ENCODE results near the gene AP1G2.
A peak's percentile ranks its signal among the peaks of the same experiment; 100 is the strongest.
"Not testable (repeated sequence)": the region's sequence is repeated elsewhere in the genome, so short reads cannot be mapped to it uniquely, and the experiment has no call there.

AP1G2 gene

DNA sequence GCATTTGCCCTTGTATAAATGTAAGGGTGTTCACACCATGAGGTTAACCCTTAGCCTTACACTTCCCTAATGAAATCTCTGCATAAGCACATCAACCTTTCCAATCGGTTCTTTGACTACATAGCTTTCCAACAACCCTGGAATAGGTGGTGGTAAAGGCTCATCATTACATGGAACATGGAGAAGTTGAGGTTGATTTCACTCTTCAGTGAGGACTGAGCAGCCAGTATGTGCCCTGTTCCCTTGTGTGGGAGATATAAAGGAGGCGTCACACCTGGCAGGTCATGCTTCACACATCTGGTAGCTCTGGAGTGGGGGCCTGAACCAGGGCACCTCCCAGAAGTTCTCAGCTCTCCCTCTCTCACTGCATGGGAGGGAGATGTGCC lies 32.7 kb upstream of the AP1G2 start:
- no peak for DNase-seq (ENCODE audit: low read depth)

DNA sequence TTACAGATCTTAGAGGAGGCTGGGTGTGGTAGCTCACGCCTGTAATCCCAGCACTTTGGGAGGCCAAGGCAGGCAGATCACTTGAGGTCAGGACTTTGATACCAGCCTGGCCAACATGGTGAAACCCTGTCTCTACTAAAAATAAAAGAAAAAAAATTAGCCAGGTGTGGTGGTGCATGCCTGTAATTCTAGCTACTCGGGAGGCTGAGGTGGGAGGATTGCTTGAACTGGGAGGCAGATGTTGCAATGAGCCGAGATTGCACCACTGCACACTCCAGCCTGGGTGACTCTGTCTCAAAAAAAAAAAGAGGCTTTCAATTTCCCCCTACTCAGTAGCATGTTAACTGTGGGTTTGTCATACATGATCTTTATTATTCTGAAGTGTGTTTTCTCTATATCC lies 26.6 kb upstream of the AP1G2 start:
- DNase-seq (ENCODE audit: low read depth), result not testable (repeated sequence)

DNA sequence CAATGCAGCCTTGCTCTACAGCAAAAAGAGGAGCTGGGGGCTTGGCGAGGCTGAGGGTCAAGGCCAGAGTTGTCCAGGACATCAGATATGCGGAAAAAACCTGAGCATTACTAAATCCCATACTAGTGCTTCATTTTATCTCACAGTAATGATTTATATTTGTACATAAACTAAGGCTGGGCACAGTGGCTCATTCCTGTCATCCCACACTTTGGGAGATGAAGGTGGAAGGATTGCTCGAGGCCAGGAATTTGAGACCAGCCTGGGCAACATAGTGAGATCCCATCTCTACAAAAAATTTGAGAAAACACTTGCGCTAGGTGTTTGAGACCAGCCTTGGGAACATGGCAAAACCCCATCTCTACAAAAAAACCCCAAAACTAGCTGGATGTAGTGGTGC lies 22.6 kb upstream of the AP1G2 start:
- no peak for DNase-seq (ENCODE audit: low read depth)

DNA sequence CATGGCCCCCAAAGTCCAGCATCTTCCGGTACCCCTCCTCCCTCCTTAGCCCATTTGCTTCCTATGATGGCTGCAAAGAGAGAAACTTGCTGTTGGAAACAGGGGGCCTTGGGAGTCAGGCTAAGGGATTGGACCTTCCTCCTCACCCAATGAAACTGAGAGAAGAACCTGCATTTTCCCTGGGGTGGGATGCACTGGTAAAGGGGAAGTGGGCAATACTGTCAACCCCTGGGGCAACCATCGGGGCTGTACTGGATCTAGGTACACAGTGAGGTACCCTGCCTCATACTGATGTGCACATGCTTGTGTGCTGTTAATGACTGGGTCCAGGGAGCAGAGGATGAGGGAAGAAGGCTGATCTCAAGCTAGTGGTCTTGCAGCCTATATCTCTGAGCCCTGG lies 22.0 kb upstream of the AP1G2 start:
- no peak for DNase-seq (ENCODE audit: low read depth)

GRCh38 chr14:23588884-23589598 lies 21.4 kb upstream of the AP1G2 start:
- DNase-seq (ENCODE audit: low read depth), result peak; percentile 34

DNA sequence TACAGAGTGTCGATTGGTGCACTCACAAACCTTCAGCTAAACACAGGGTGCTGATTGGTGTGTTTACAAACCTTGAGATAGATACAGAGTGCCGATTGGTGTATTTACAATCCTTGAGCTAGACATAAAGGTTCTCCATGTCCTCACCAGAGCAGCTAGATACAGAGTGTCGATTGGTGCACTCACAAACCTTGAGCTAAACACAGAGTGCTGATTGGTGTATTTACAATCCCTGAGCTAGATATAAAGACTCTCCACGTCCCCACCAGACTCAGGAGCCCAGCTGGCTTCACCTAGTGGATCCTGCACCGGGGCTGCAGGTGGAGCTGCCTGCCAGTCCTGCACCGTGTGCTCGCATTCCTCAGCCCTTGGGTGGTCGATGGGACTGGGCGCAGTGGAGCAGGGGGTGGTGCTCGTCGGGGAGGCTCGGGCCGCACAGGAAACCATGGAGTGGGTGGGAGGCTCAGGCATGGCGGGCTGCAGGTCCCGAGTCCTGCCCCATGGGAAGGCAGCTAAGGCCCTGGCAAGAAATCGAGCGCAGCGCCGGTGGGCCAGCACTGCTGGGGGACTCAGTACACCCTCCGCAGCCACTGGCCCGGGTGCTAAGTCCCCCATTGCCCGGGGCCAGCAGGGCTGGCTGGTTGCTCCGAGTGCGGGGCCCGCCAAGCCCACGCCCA lies 17.1 kb upstream of the AP1G2 start:
- DNase-seq (ENCODE audit: low read depth), result not testable (repeated sequence)

DNA sequence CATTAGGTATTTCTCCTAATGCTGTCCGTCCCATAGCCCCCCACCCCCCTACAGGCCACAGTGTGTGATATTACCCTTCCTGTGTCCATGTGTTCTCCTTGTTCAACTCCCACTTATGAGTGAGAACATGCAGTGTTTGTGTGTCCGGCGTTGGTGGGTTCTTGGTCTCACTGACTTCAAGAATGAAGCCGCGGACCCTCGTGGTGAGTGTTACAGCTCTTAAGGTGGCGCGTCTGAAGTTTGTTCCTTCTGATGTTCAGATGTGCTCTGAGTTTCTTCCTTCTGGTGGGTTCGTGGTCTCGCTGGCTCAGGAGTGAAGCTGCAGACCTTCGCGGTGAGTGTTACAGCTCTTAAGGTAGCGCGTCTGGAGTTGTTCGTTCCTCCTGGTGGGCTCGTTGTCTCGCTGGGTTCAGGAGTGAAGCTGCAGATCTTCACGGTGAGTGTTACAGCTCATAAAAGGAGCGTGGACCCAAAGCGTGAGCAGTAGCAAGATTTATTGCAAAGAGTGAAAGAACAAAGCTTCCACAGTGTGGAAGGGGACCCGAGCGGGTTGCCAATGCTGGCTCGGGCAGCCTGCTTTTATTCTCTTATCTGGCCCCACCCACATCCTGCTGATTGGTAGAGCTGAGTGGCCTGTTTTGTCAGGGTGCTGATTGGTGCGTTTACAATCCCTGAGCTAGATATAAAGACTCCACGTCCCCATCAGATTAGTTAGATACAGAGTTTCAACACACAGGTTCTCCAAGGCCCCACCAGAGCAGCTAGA lies 16.4 kb upstream of the AP1G2 start:
- not testable (repeated sequence) for DNase-seq (ENCODE audit: low read depth)

DNA sequence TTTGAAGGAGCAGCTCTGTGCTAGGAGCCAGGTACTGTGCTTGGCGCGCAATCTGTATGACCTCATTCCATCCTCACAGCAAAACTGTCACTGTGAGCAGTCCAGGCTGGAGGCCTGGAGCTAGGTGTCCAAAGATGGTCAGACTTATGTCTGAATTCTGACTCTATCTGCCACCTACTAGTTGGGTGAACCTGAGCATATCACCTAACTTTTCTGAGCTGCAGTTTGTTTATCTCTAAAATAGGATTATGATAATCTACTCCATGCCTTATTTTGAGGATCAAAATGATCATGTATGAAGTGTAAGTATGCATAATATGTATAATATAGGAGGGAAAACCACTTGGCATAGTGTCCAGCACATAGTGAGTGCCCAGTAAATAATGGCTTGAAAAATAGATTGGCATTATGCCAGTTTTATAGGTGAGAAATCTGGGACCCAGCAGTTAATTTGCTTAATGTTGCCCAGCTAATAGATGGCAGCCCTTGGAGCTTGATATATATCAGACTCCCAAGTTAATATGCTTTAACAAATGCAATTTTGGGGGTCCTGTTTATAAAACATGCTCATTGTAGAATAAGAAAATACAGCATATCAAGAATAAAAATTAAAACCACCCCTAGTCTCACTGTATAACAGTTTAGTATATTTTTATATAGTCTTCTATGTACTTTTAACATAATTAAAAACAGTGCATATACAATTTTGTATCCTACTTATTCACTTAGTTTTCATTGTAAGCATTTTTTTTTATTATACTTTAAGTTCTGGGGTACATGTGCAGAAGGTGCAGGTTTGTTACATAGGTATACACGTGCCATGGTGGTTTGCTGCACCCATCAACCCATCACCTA lies 15.5 kb upstream of the AP1G2 start:
- no peak for DNase-seq (ENCODE audit: low read depth)

GRCh38 chr14:23580948-23581281 lies 13.3 kb upstream of the AP1G2 start:
- no peak for DNase-seq (ENCODE audit: low read depth)

DNA sequence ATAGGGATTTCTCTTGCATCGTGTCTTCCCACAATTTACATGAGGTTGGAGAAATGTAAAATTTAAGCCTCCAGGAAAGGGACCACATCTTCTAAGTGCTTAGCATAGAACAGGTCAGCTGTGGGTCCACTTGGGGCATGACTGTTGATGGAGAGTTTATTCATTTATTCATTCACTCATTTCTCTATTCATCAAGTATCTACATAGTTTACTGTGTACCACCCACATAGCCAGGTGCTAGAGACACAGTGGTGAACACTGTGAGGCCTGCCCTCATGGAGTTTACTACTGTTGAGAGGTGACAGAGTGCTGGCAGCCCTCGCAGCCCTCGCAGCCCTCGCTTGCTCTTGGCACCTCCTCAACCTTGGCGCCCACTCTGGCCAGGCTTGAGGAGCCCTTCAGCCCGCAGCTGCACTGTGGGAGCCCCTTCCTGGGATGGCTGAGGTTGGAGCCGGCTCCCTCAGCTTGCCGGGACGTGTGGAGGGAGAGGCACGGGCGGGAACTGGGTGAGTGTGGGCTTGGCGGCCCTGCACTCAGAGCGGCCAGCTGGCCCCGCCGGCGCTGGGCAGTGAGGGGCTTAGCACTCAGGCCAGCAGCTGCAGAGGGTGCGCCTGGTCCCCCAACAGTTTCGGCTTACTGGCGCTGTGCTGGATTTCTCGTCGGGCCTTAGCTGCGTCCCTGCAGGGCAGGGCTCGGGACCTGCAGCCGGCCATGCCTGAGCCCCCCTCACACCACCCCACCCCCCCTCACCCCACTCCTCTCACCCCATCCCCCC lies 12.7 kb upstream of the AP1G2 start:
- DNase-seq (ENCODE audit: low read depth), result no peak

DNA sequence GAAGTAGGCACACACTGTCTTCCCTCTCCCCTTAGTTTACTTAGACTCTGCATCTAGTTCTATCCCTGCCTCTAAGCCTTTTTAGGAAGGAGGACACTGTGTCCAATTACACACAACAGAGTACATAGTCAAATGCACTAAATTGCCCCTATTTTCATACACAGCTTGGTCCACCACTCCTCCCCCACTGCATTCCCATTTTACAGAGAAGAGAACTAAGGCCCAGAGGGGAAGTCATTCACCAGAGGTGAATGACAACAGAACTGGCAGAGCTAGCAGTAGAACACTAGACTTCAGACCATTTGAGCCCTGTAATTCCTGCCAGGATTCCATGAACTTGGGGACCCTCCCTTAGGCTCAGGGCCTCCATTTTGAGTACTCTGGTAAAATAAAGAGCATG lies 12.1 kb upstream of the AP1G2 start:
- DNase-seq (ENCODE audit: low read depth), result no peak

DNA sequence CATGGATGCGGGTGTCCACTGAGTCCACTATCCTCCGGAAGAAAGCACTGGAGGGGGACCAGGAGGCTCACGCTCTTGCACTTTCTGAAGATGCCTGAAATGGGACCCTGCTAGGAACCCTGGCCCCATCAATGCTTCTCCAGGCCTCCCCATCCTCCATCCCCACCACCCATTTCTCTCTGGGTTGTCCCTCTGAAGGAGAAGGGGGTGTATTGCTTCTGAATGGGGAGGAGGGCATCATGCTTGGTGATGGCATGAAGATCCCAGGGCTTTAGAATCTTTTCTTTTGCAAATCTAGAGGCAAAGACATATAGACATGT lies 11.7 kb upstream of the AP1G2 start:
- no peak for DNase-seq (ENCODE audit: low read depth)

- no peak for DNase-seq (ENCODE audit: low read depth)
These were observed 11.1 kb upstream of the AP1G2 start, which contains the start of gene JPH4 for GRCh38 chr14:23578560-23579310. Gene JPH4 (minus strand): TSS chr14:23578790. CDS start chr14:23577453, 1,337 bp downstream.

DNA sequence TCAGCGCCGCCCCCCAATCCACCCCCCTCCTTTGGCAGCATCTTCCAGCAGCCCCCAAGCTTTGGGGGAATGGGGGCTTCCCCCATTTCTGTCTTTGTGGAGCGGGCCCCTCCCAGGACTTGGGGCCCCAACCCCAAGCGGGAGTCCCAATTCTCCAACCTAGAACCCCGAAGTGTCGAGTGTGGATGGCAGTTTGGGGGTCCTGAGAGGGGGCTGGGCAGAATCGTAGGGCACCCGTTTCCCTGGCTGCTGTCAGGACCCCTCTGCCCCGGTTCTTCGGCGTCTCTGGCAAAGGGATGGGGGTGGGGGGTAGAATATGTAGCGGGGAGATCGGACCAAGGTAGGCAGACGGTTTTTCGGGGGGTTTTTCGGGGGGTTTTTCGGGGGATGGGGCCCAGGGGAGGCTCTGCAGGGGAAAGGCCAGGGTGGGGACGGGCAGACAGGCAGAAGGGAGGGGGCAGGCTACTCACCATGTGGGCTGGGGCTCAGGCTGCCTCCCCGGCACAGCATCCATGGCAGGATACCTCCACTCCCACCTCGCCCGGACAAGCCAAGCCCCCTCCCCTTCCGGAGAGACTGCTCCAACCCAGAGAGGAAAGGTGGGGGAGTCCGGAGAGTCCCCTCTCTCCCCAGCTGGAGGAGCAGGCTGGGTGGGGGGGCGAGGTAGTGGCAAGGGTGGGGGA lies 10.3 kb upstream of the AP1G2 start:
- no peak for DNase-seq (ENCODE audit: low read depth)

- no peak for DNase-seq (ENCODE audit: low read depth)
These were observed 9.6 kb upstream of the AP1G2 start for GRCh38 chr14:23577004-23577681.

DNA sequence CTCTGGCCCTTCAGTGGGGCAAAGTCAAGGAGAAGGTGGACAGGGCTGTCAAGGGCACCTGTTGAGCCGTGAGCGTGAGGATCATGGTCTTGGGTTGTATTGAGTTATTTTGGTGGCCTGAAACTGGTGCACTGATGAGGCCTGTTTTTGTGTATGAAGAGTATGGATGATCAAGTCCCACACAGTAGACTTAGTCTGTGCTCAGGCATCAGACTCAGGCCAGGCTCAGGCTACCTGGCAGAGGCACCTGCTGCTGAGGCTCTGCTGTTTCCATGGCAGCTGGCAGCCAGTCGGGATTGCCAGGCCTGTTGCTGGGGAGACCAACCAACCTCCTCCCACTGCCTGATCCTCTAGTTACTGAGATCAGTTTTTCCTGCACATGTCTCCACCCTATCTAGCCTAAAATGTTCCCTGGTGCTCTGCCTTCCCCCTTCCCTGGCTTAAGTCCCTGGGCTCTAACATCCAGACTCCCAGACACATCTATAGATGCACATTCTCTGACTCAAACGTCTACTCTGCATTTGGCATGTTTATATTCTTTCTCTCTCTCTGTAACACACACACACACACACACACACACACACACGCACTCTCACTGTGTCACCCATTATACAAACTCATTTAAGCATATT lies 5.9 kb upstream of the AP1G2 start:
- no peak for DNase-seq (ENCODE audit: low read depth)

DNA sequence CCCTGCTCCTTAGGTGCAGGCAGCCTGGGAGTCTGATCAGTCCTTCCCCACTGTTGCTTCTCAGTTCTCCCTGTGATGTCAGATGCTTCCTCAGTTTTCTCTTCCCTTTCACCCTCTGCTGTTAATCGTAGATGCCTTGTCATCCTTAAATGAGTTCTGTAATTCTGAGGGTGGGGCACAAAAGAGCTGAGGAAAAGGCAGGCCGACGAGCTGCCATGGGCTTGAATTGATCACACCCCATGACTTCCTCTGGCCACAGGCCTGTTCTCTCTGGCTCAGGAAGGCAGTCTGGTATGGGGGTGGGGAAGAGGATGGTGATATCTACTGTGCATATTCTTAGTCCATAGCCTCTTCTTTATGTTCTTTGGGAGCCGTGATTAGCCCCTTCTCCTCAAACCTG lies 5.2 kb upstream of the AP1G2 start:
- DNase-seq (ENCODE audit: low read depth), result no peak

- DNase-seq (ENCODE audit: low read depth), result no peak
These were observed 4.9 kb upstream of the AP1G2 start for GRCh38 chr14:23572524-23572828.

Measured in HS-5 (cell line).